ENCODE measurements around the gene ITPKB.
"Not testable (repeated sequence)": the region's sequence is repeated elsewhere in the genome, so short reads cannot be mapped to it uniquely, and the experiment has no call there.

ITPKB gene

GRCh38 chr1:226633541-226634165 lies 105.4 kb downstream of the ITPKB start:
- no peak for DNase-seq

DNA sequence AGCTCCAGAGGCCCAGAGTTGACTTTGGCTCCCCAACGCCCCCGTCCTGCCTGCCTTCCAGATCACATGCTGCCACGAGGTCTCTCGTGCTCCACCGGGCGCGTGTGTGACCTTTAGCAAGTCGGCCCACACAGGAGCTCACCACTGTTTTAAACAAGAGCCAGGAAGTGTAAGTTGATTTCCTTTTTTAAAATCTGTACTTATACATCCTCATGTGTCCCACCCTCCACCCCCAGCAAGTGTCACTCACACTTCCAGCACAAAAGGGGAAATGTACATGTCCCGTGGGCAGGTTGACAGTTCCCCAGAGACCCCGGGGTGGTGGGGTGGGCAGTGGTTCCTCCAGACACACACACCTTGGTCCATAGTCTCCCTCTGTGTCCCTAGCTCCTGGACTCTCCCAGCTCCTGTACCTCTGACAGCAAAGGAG lies 106.1 kb downstream of the ITPKB start:
- DNase-seq: peak; percentile 55

DNA sequence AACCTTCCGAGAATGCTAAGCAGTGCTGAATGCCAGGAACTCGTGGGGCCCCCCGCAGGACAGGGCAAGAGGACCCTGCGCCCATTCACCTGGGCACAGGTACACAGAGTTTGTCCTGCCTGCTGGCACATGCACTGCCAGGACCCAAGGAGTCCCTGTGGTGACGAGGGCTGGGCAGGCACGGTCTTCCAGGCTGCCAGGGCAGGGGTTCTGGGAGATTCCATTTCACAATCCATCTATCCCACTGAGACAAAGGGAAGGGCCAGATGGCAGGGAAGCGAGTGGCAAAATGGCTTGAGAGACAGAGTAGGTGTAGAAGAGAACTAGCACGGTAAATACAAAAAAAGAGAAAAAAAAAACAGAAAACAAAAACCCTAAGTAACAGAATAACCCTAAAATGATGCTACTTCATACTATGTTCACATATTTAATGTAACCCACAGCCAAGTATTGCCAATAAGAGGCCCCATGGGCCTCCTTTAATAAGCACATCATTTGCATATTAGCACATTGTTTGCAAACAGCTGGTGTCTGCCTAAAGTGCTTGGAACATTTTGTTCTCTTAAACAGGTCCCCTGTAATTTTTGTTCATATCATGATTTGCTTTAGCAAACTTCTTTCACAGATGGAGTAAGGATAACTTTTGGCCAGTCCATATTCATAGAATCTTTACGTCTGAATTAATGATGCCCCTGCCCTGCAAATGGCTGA lies 106.8 kb downstream of the ITPKB start:
- DNase-seq: no peak

GRCh38 chr1:226631229-226632000 lies 107.7 kb downstream of the ITPKB start:
- DNase-seq: no peak

DNA sequence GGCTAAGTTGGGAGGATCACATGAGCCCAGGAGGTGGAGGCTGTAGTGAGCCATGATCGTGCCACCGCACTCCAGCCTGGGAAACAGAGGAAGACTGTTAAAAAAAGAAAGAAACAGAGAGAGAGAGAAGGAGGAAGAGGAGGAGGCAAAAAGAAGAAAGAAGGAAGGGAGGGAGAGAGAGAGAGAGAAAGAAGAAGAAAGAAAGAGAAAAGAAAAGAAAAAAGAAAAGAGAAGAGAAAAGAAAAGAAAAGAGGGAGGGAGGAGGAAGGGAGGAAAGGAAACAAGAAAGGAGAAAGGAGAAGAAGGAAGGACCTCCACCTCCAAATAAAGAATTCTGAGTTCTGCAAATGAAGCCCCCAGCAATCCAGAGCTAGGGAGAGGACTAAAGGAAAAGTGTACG lies 108.5 kb downstream of the ITPKB start:
- no peak for DNase-seq

GRCh38 chr1:226629896-226630550 lies 109.1 kb downstream of the ITPKB start:
- no peak for DNase-seq

DNA sequence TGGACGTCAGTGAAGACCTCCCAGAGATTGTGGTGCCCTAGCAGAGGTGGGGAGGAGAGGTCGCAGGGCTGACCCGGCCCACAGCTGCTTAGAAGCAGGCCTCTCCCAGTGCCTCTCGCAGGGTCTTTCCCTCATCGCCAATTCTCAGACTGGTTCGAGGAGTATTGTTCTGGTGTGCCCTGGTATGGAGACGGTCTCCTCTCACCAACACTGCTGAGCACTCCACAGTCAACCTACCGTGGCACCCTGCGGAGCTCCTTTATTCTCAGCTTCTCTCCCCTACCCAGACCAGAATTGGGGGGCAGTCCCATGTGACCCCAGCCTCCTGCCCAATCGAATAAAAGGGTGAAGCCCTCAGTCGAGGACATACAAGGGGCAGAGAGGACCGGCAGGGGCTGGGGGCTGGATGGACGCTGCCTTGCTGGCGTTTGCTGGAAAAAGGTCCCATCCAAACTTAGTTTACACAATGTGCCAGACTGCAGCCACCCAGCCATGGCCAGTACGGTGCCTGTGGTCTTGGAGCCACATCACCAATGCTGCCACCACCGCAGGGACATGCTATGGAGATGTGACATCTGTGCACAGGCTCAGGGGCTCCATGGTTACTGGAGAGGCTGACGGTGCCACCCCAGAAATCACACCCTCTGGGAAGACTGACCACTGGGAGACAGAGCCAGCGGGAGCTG lies 109.7 kb downstream of the ITPKB start:
- DNase-seq: no peak

DNA sequence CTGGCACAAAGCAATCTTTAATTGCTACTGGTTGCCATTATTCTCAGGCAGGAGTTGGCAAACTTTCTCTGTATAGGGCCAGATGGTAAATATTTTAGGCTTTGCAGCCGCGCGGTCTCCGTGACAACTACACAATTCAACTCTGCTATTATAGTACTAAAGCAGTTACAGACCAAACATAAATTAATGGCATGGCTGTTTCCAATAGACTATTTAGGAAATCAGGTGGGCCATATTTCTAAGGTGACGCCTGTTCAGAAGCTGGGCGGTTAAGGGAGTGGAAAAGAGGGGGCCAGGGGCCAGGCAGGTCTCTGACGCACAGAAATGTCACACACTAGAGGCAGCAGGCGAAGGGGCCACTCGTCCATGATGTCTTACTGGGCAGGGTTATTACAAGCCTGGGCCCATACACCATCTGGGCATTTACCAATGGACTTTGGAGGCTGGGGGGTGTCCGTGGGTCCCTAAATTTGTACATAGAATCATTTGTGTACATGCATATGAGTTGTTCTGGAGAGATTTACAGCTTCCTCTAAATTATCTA lies 110.4 kb downstream of the ITPKB start:
- DNase-seq: no peak

- peak; percentile 48 for DNase-seq
Measured at GRCh38 chr1:226627924-226628611, 111.0 kb downstream of the ITPKB start.

GRCh38 chr1:226627050-226627755 lies 111.9 kb downstream of the ITPKB start:
- no peak for DNase-seq

GRCh38 chr1:226626577-226626956 lies 112.5 kb downstream of the ITPKB start:
- DNase-seq: peak; percentile 82

- DNase-seq: no peak
Measured at GRCh38 chr1:226625832-226626576, 113.1 kb downstream of the ITPKB start.

GRCh38 chr1:226625326-226625725 lies 113.8 kb downstream of the ITPKB start:
- DNase-seq: no peak

DNA sequence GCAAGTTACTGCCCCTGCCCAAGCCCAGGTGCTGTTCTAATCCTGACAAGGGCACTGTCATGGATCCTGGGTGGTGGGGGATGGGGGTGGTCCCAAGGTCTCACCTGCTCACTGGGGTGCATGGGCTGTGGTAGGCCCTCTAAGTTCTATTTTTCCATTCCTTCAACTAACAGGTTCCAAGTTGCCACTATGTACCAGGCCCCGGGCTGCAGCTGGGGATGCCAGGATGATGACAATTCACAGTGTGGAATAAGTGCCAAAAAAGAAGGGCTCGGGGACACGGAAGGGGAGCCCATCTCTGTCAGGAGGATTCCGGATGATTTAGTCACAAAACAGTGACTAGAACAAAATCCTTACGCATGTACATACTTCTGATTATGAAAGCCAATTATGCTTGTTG lies 114.6 kb downstream of the ITPKB start:
- DNase-seq: no peak

- DNase-seq: no peak
Measured at GRCh38 chr1:226622012-226622411, 117.1 kb downstream of the ITPKB start.

- no peak for DNase-seq
Measured at GRCh38 chr1:226619031-226619430, 120.1 kb downstream of the ITPKB start.

GRCh38 chr1:226618380-226618779 lies 120.7 kb downstream of the ITPKB start:
- DNase-seq: no peak

DNA sequence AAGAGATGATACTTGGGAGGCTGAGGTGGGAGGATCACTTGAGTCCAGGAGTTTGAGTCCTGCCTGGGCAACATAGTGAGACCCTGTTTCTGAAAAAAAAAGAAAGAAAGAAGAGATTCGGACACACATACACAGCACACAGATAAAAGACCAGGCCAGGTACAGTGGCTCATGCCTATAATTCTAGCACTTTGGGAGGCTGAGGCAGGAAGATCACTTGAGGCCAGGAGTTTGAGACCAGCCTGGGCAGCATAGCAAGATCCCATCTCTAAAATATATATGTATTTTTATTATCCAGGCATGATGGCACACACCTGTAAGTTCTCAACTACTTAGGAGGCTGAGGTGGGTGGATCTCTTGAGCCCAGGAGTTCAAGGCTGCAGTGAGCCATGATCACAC lies 121.4 kb downstream of the ITPKB start:
- not testable (repeated sequence) for DNase-seq

- DNase-seq: no peak
Measured at GRCh38 chr1:226617109-226617508, 122.0 kb downstream of the ITPKB start.

GRCh38 chr1:226616636-226617035 lies 122.4 kb downstream of the ITPKB start:
- no peak for DNase-seq
